Osteoblast (primary cell): Measurements from ENCODE around the gene PDHX. TPM values are rescaled to one million over a fixed set of nuclear protein-coding genes. Genes with fewer than 3 reads are reported as not detected.
"Not testable (repeated sequence)": the region's sequence is repeated elsewhere in the genome, so short reads cannot be mapped to it uniquely, and the experiment has no call there.

Experiments
- DNase-seq: peaks from one replicate; pipeline ENCODE4 v3.0.0; 2011; ENCODE audit warnings: low spot score, mixed read lengths; ENCODE audit not compliant: insufficient read length; ENCODE audit errors: missing footprints
- H2AFZ ChIP-seq: 2 replicates; pipeline ENCODE4 v1.6.0; 2011; ENCODE audit warnings: mild to moderate bottlenecking, low read length
- H3K27ac ChIP-seq: 2 replicates; pipeline ENCODE4 v1.5.1; 2011; ENCODE audit warnings: mild to moderate bottlenecking, low read depth, low read length, moderate library complexity
- H3K27me3 ChIP-seq: 2 replicates; pipeline ENCODE4 v1.6.0; 2012; ENCODE audit warnings: mild to moderate bottlenecking, control low read depth, inconsistent platforms, low read length, moderate library complexity; ENCODE audit not compliant: insufficient read depth
- H3K36me3 ChIP-seq: 2 replicates; pipeline ENCODE4 v1.5.1; 2011; ENCODE audit warnings: mild to moderate bottlenecking, low read length, control low read depth, moderate library complexity; ENCODE audit not compliant: insufficient read depth
- H3K4me1 ChIP-seq: 2 replicates; pipeline ENCODE4 v1.5.1; 2011; ENCODE audit warnings: mild to moderate bottlenecking, low read length, control low read depth, moderate library complexity; ENCODE audit not compliant: insufficient read depth
- H3K4me2 ChIP-seq: 2 replicates; pipeline ENCODE4 v1.6.0; 2011; ENCODE audit warnings: mild to moderate bottlenecking, low read length; ENCODE audit not compliant: insufficient read depth
- H3K4me3 ChIP-seq: fragments of 200-600 bp; sonication (generic); 3 replicates; pipeline ENCODE4 v1.5.1; 2012; ENCODE audit warnings: mild to moderate bottlenecking, low read length, inconsistent platforms; ENCODE audit not compliant: insufficient read depth
- H3K79me2 ChIP-seq: 2 replicates; pipeline ENCODE4 v1.6.0; 2012; ENCODE audit warnings: mild to moderate bottlenecking, low read length, control low read depth, inconsistent platforms; ENCODE audit not compliant: insufficient read depth
- H3K9me3 ChIP-seq: 2 replicates; pipeline ENCODE4 v1.5.1; 2011; ENCODE audit warnings: low read depth, low read length, control low read depth
- H4K20me1 ChIP-seq: 2 replicates; pipeline ENCODE4 v1.6.0; 2012; ENCODE audit warnings: mild to moderate bottlenecking, low read length, control low read depth; ENCODE audit not compliant: insufficient read depth
- total RNA-seq: library from RNA; depleted of rRNA; stranded (reverse); fragments of >200 nt; gene quantifications from 2 replicates; pipeline ENCODE4 v1.2.3, GENCODE V29; 2012
- TF ChIP-seq, protein P1 (sequence below): IDR thresholded peaks from 2 replicates; pipeline ENCODE4 v1.5.1; 2011; ENCODE audit warnings: mild to moderate bottlenecking, low read depth, low read length, moderate library complexity; ENCODE audit errors: extremely low read depth

Gene PDHX
- total RNA-seq, 1 donor: 29.7 TPM

DNA sequence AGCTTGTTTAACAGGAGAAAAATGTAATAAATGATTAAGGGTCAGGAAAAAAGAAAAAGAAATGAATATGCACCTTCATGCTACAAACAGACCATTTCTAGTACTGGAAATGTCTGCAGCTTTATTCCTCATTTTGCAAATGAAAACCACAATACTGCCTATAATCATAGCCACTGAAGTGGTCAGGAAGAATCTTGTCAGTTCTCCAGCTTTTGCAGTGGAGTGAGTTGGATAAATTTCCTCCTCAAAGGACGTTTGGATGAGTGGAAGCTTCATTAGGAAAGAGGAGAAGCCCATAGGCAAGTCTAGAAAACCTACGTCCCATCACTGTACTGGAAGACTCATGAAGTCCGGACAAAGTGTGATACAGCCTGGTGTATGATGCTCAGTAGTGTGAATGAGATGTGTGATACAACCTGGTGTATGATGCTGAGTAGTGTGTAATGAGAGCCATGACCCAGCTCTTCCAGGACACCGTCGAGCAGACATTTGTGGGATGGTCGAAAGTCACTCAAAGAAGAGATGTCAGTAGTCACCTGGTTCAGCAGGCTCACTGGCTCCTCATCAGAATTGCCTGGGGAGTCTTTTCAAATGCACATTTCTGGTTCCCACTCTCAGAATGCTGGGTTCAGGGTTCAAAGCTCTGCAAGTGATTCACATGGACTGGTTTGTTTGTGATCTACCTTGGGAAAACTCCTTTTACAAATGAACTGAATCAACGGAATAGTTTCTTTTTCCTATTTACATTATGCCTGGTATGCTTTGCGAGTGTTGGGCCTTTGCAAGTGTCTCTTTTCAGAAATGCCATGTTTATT is 101.3 kb downstream of the PDHX start:
- no peaks in the 10 kb centered on the region for H3K9me3 ChIP-seq
- no peak overlapping the region for H2AFZ ChIP-seq
- H3K79me2 ChIP-seq: no peaks in the 10 kb centered on the region
- no peak overlapping the region for H3K27ac ChIP-seq
- no peaks in the 10 kb centered on the region for H3K36me3 ChIP-seq
- H4K20me1 ChIP-seq: no peaks in the 10 kb centered on the region
- TF ChIP-seq, protein P1, sequence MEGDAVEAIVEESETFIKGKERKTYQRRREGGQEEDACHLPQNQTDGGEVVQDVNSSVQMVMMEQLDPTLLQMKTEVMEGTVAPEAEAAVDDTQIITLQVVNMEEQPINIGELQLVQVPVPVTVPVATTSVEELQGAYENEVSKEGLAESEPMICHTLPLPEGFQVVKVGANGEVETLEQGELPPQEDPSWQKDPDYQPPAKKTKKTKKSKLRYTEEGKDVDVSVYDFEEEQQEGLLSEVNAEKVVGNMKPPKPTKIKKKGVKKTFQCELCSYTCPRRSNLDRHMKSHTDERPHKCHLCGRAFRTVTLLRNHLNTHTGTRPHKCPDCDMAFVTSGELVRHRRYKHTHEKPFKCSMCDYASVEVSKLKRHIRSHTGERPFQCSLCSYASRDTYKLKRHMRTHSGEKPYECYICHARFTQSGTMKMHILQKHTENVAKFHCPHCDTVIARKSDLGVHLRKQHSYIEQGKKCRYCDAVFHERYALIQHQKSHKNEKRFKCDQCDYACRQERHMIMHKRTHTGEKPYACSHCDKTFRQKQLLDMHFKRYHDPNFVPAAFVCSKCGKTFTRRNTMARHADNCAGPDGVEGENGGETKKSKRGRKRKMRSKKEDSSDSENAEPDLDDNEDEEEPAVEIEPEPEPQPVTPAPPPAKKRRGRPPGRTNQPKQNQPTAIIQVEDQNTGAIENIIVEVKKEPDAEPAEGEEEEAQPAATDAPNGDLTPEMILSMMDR: no peak
- H3K27me3 ChIP-seq: no peaks in the 10 kb centered on the region
- DNase-seq: no peak
- H3K4me3 ChIP-seq: no peak overlapping the region
- no peak overlapping the region for H3K4me2 ChIP-seq
- peaks cover 8% of the 10 kb centered on the region for H3K4me1 ChIP-seq

DNA sequence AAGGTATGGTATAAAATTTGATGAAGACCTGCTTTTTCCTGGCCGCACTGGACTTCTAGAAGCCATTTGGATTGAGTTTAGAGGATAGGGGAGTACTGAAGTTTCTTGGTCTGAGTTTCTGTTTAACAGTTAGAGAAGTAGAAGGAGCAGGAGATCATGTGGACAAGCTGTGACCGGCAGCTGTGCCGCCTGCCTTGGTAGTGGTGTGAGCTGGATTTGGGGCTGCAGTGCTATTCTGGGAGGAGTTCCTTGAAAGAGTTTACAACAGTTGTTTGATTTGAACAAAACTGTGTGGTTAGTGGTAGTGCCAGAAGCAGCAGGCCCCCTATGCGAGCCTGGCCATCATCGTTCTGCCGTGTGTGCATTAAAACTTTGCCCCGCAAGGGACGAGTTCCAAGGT is 105.2 kb downstream of the PDHX start:
- Histone ChIP-seq H3K4me1 (no peaks in the 10 kb centered on the region), H3K36me3 (no peaks in the 10 kb centered on the region), H3K27me3 (no peaks in the 10 kb centered on the region), H3K4me3 (no peak overlapping the region), H4K20me1 (no peaks in the 10 kb centered on the region), H2AFZ (no peak overlapping the region), H3K9me3 (no peaks in the 10 kb centered on the region), H3K4me2 (no peak overlapping the region), H3K27ac (no peak overlapping the region), H3K79me2 (no peaks in the 10 kb centered on the region)
- DNase-seq: no peak
- TF ChIP-seq, protein P1: no peak

DNA sequence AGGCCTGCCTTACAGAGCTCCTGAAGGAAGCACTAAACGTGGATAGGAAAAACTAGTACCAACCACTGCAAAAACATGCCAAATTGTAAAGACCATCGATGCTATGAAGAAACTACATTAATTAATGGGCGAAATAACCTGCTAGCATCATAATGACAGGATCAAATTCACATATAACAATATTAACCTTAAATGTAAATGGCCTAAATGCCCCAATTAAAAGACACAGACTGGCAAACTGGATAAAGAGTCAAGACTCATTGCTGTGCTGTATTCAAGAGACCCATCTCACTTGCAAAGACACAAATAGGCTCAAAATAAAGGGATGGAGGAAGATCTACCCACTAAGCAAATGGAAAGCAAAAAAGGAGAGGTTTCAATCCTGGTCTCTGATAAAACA is 107.5 kb downstream of the PDHX start:
- not testable (repeated sequence) for H3K27ac ChIP-seq

DNA sequence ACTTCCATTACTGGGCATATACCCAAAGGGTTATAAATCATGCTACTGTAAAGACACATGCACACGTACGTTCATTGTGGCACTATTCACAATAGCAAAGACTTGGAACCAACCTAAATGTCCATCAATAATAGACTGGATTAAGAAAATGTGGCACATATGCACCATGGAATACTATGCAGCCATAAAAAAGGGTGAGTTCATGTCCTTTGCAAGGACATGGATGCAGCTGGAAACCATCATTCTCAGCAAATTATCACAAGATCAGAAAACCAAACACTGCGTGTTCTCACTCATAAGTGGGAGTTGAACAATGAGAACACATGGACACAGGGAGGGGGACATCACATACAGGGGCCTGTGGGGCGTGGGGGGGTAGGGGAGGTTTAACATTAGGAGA is 111.6 kb downstream of the PDHX start:
- H3K27me3 ChIP-seq, H3K79me2 ChIP-seq, H3K4me2 ChIP-seq, H2AFZ ChIP-seq, H3K36me3 ChIP-seq, H3K4me3 ChIP-seq, H3K27ac ChIP-seq, H4K20me1 ChIP-seq, DNase-seq, H3K9me3 ChIP-seq: not testable (repeated sequence)
- peaks cover 28% of the 10 kb centered on the region for H3K4me1 ChIP-seq

More for the DNA sequence above, 107.5 kb downstream of the PDHX start:
- not testable (repeated sequence) for H3K4me1 ChIP-seq, H3K4me2 ChIP-seq, H3K79me2 ChIP-seq, H3K4me3 ChIP-seq, H2AFZ ChIP-seq, H3K27me3 ChIP-seq, H3K36me3 ChIP-seq, H4K20me1 ChIP-seq, DNase-seq, H3K9me3 ChIP-seq

DNA sequence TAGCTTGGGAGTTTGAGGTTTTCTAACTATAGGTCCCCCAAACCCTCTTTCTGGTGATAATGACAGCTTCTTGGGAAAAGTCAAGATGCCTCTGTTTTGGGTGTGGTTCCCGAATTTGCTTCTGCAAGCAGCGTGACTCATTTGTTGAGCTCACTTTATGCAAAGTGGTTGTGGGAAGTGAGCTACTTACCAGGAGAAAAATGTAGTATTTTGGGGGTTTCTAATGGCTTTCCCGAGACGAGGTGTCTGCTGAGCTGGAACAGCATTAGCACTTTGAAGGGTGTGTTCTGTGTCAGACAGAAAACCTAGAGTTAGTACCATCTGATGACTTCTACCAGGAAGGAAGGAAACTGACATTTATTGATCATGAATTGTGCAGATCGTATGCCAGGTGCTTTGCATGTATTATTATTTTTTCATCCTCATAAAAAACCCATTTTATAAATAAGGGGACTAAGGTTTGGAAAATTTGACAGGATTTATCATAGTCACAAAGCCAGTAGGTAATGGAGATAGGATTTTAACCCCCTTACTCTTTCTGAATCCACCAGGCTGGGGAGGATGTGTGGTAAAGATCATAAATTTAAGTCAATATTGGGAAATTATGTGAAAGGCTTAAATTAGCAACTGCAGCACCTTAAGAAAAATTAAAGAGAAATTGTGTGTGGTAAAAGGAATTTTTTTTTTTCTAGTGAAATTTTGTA is 113.7 kb downstream of the PDHX start:
- no peaks in the 10 kb centered on the region for H3K36me3 ChIP-seq
- DNase-seq: peak; percentile 76
- peak overlapping the region; percentile 95 for H3K27ac ChIP-seq
- H3K4me1 ChIP-seq: peaks cover 28% of the 10 kb centered on the region
- H3K4me3 ChIP-seq: no peak overlapping the region
- H3K79me2 ChIP-seq: no peaks in the 10 kb centered on the region
- TF ChIP-seq, protein P1: no peak
- H2AFZ ChIP-seq: no peak overlapping the region
- no peaks in the 10 kb centered on the region for H3K27me3 ChIP-seq
- H3K4me2 ChIP-seq: peak overlapping the region; percentile 32
- no peaks in the 10 kb centered on the region for H4K20me1 ChIP-seq
- H3K9me3 ChIP-seq: no peaks in the 10 kb centered on the region
